LNCaP clone FGC (cell line): Measurements from ENCODE around the gene LMO7.

ENCODE experiments used
- DNase-seq: peaks from one replicate; pipeline ENCODE4 v3.0.0-alpha.2; 2011; ENCODE audit warnings: low read depth
- H3K4me3 ChIP-seq: 2 replicates; pipeline ENCODE4 v1.5.1; 2011; ENCODE audit warnings: mild to moderate bottlenecking, low read depth, low read length, control low read depth
- TF ChIP-seq, protein P1 (sequence below): IDR thresholded peaks from 2 replicates; pipeline ENCODE4 v1.5.1; 2012; ENCODE audit warnings: mild to moderate bottlenecking; ENCODE audit not compliant: control insufficient read depth, insufficient read depth; ENCODE audit errors: extremely low read depth

The LMO7 gene

GRCh38 chr13:75635828-75636435, at the start of gene LMO7:
Gene LMO7, plus strand, starts transcription at chr13:75636330. Its CDS starts 328 bp downstream, at chr13:75636658.
- no peak within 1 kb of the TSS for H3K4me3 ChIP-seq
- TF ChIP-seq, protein P1, sequence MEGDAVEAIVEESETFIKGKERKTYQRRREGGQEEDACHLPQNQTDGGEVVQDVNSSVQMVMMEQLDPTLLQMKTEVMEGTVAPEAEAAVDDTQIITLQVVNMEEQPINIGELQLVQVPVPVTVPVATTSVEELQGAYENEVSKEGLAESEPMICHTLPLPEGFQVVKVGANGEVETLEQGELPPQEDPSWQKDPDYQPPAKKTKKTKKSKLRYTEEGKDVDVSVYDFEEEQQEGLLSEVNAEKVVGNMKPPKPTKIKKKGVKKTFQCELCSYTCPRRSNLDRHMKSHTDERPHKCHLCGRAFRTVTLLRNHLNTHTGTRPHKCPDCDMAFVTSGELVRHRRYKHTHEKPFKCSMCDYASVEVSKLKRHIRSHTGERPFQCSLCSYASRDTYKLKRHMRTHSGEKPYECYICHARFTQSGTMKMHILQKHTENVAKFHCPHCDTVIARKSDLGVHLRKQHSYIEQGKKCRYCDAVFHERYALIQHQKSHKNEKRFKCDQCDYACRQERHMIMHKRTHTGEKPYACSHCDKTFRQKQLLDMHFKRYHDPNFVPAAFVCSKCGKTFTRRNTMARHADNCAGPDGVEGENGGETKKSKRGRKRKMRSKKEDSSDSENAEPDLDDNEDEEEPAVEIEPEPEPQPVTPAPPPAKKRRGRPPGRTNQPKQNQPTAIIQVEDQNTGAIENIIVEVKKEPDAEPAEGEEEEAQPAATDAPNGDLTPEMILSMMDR: no peak
- no peak for DNase-seq

DNA sequence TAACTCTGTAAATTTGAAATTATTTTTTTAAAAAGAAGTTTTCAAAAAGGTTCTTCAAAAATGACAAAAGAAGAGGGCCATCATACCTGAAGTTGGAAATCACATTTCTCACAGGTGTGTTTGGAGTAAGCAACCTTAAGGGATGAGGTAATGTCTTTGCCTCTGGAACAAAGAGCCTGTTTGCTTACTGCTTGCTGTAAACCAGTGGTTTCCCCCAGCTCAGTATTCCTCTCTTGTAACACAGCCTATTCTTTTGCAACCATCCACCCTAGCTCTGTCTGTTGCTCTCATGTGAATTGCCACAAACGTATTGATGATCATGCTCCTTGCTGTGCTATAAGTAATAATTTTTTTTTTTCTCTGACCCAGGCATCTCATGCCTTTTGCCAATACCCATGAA, 48.5 kb upstream of the LMO7 start:
- no peak overlapping the region for H3K4me3 ChIP-seq
- no peak for DNase-seq
- TF ChIP-seq, protein P1: no peak

DNA sequence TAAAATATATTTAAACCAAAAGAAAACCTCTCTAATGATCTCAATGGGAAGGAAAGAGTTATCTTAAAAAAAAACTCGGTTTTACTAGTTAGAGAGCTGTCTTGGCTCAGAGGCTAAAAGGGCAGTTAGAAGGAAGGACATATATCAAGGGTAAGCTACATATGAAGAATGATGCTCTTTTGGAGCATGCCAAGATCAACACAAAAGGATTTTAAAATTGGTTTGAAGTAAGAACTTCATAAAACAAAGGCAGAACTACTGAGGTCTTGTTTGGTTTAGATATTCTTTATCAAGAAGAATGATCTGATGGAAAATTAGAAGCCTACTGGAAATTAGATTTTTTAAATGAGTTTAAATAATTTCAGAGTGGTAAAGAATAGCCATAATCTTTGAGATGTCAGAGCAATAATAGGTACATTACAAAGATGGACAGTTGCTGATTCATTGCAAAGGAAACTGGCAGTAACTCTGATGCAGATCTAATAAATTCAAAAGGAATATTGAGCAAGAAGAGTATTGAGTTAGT, 39.4 kb upstream of the LMO7 start:
- no peak for DNase-seq
- TF ChIP-seq, protein P1: no peak
- H3K4me3 ChIP-seq: no peak overlapping the region

- H3K4me3 ChIP-seq: no peak overlapping the region
- no peak for DNase-seq
- TF ChIP-seq, protein P1: no peak
These were observed 35.8 kb upstream of the LMO7 start for GRCh38 chr13:75600371-75600770.

DNA sequence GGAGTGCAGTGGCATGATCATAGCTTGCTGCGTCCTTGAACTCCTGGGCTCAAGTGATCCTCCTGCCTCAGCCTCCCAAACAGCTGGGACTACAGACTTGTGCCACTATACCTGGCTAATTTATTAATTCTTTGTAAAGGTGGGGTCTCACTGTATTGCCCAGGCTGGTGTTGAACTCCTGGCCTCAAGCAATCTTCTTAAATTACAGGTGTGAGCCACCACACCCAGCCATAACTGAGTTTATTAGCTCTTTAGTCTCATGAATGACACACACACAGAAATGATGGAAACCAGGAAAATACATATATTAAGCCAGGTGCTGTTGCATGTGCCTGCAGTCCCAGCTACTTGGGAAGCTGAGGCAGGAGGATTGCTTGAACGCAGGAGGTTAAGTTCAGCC, 33.1 kb upstream of the LMO7 start:
- TF ChIP-seq, protein P1: no peak
- DNase-seq: no peak
- H3K4me3 ChIP-seq: no peak overlapping the region

GRCh38 chr13:75607447-75607846, 28.7 kb upstream of the LMO7 start:
- DNase-seq: no peak
- no peak overlapping the region for H3K4me3 ChIP-seq
- TF ChIP-seq, protein P1: no peak

GRCh38 chr13:75610466-75610865, 25.7 kb upstream of the LMO7 start:
- TF ChIP-seq, protein P1: no peak
- peak; percentile 51 for DNase-seq
- no peak overlapping the region for H3K4me3 ChIP-seq
